CD4-positive, alpha-beta T cell treated with Interleukin-1 beta for 1 hour (primary cell): ENCODE data around the gene TOM1L2.
"Not testable (repeated sequence)": the region's sequence is repeated elsewhere in the genome, so short reads cannot be mapped to it uniquely, and the experiment has no call there.

ENCODE experiments used
- DNase-seq, 2 donors: peaks; one replicate each; pipeline ENCODE4 v3.0.0-alpha.2; 2020 to 2022

The TOM1L2 gene

GRCh38 chr17:17972126-17972951 is at the start of gene TOM1L2, which contains the start of gene DRC3:
TSS of gene TOM1L2 (minus strand) at chr17:17972400. CDS start at chr17:17972313, 87 bp downstream.
TSS of gene DRC3 (plus strand) at chr17:17972862. CDS start at chr17:17977599, 4,737 bp downstream.
- peak; percentile 100 for DNase-seq

DNA sequence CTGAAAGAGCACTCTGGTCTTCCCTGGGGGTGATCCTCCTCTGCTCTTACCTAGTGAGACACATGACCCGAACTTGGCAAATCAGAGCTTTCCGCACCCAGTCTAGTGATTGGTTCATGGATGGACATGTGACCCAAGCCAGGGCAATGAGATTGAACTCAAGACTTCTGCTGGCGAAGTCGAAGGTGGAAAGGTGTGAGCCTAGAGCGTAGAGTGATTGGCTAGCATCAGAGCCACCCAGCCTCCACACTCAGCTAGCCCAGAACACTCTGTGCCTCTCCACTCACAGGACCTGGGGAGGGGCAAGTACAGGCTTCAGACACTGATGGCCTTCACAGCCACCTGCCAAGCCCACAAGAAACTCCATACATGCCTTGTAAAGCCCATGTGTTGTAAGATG is 49.2 kb upstream of the TOM1L2 start:
- DNase-seq: no peak

- DNase-seq: no peak
Observed at GRCh38 chr17:18020971-18021370, 48.8 kb upstream of the TOM1L2 start.

GRCh38 chr17:18019838-18020154 is 47.6 kb upstream of the TOM1L2 start:
- no peak for DNase-seq

GRCh38 chr17:18018411-18018921 is 46.3 kb upstream of the TOM1L2 start:
- no peak for DNase-seq

GRCh38 chr17:18017958-18018357 is 45.8 kb upstream of the TOM1L2 start:
- DNase-seq: no peak

DNA sequence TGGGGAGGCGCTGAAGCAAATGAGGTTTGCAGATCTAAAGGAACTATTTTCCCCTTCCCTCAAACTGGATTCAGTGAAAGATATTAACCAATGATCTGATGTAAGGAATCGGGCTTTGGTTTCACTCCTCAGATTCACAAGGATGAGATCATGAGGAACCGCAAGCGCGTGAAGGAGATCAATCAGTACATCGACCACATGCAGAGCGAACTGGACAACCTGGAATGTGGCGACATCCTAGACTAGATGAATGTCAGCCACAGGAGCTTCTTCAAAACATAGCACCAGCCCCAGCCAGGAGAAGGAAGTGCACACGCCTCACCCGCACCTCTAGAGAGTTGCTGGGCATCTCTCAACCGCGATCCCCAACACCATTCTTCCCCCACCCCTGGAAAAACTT is 44.2 kb upstream of the TOM1L2 start:
- DNase-seq: no peak

DNA sequence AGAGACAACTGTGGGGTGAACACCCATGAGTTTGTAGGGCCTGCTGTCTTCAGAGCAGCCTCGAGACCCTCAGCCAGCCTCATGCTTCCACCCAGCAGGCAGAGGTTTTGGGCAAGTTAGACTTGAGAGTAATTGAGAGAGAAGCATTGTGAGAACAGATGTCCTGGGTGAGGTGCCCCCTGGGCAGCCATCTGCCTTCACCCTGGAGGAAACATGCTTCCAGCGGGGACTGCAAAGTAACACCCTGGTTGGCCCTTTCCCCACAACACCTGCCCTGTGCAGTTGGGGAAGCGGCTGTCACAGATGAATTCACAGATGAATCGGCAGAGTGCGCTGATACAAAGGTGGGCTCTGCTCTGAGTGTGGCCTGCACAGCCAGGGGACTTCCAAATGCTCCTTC is 43.4 kb upstream of the TOM1L2 start:
- DNase-seq: no peak

DNA sequence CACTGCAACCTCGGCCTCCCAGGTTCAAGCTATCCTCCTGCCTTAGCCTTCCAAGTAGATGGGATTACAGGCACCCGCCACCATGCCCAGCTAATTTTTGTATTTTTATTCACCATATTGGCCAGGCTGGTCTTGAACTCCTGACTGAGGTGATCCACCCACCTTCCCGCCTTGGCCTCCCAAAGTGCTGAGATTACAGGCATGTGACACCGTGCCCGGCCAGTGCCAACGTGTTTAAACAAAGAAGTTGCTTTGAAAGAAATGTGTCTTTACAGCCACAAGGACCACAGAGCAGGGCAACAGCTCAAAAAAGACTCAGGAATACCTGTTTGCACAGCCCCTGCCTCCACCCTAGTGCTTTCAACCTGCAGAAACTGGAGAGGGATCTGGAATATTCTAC is 41.8 kb upstream of the TOM1L2 start:
- no peak for DNase-seq

DNA sequence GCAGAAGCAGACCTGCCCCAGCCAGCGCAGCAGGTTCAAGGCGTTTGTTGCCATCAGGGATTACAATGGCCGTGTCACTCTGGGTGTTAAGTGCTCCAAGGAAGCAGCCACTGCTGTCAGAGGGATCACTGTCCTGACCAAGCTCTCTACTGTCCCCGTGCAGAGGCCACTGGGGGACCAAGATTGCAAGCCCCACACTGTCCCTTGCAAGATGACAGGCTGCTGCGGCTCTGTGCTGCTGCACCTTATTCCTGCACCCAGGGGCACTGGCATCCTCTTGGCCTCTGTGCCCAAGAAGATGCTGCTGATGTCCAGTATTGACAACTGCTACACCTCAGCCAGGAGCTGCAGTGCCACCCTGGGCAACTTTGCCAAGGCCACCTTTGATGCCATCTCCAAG is 39.1 kb upstream of the TOM1L2 start:
- no peak for DNase-seq

DNA sequence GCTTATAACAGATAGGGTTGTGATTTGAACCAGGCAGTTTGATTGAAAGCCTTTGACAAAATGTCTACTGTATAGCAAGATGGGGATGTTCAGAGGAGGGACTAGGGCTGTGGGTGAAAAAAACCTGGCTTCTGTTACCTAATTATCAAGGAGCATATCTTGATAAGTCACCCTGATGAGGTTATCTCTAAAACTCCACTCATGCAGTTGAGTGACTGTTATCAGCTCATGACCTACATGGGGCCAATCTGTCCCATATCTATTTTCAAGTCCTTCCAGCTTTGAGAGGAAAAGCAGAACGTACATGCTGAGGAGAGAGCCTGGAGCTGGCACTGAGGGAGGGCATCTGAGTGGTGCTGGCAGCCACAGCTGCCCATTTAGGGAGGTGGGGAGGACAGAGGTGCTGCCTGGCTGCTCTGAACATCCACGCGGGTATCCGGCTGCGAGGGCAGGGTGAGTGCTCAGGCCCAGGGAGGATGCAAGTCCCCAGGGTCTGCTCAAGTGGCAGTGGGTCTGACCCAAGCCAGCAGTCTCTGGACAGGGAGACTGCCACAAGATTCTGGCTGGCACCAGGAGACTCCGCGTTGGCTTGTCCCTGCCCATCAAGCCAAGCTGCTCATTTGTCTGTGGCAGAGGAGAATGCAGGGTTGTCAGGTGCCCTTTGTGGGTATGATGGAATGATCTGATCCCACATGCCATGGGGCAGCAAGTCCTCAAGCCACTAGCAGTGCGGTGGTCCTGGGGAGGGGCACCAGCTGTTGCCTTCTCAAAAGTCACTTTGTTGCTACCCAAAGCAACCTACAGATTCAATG is 37.6 kb upstream of the TOM1L2 start:
- no peak for DNase-seq

GRCh38 chr17:18008496-18009268 is 36.5 kb upstream of the TOM1L2 start:
- DNase-seq: no peak

GRCh38 chr17:18006495-18007239 is 34.5 kb upstream of the TOM1L2 start:
- DNase-seq: no peak

GRCh38 chr17:18005496-18005895 is 33.3 kb upstream of the TOM1L2 start:
- no peak for DNase-seq

- DNase-seq: no peak
Observed at GRCh38 chr17:18004884-18005305, 32.7 kb upstream of the TOM1L2 start.

DNA sequence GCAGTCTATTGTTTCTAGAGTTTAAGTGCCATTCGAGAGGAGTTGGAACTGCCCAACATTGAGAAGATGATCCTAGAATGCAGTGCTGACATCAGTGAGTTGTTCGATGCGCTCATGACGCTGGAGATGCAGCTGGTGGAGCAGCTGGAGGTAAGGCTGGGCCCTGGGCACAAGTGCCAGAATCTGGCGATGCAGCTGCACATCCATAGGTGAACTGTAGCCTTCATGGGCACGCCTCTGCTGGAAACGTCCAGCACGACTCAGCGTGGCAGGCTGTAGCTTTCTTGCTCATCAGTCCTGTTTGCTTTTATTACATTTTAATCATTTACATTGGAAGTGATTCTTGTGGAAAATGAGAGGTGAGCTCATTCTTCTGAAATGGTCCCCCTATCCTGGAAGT is 32.1 kb upstream of the TOM1L2 start:
- no peak for DNase-seq

DNA sequence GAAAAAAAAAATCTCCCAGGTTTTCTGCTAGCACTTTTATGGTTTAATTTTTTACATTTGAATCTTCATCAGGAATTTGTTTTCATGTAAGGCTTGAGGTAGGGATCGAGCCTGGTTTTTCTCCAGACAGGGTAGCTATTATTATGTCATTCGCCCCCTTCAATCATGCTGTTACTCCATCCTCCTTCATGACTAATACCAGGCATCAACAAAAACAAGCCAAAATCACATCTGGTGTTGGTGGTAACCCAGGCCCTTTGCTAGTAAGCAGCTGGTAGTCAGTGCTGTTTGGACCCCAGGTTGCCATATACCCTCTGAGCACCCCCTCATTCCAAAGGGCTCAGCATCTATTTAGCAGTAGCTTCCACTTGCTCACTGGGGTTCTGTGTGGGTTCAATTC is 30.0 kb upstream of the TOM1L2 start:
- no peak for DNase-seq

DNA sequence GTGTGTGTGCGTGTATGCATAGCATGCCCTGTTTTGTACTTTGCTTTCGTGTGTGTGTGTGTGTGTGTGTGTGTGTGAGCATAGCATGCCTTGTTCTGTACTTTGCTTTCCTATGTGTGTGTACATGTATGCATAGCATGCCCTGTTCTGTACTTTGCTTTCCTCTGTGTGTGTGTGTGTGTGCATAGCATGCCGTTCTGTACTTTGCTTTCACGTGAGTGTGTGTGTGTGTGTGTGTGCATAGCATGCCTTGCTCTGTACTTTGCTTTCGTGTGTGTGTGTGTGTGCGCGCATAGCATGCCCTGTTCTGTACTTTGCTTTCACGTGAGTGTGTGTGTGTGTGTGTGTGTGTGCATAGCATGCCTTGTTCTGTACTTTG is 27.8 kb upstream of the TOM1L2 start:
- DNase-seq: no peak

- DNase-seq: no peak
Observed at GRCh38 chr17:17999364-18000029, 27.3 kb upstream of the TOM1L2 start.

DNA sequence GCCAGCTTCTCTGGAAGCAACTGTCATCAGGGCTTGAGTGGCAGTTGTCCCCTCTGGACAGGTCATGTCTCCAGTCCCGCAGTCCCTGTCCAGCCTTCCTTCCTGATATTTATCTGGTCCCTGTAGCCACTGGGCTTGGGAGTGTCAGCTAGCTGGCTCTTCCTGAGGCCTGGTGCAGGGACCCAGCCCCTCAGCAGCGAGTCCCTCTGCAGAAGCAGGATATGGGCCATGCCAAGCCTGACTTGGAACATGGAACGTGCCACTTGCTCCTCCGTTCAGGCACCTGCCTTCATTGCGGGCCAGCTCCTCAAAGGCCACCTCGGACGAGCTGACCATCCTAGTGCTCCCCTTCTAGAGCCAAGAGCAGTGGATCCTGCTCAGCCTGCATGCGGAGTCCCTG is 26.7 kb upstream of the TOM1L2 start:
- DNase-seq: no peak

DNA sequence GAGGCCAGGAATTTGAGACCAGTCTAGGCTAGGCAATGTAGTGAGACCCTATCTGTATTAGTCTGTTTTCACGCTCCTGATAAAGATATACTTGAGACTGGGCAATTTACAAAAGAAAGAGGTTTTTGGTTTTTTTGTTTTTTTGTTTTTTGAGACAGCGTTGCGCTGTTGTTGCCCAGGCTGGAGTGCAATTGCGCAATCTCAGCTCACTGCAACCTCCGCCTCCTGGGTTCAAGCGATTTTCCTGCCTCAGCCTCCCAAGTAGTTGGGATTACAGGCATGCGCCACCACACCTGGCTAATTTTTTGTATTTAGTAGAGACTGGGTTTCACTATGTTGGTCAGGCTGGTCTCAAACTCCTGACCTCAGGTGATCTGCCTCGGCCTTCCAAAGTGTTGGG is 23.7 kb upstream of the TOM1L2 start:
- DNase-seq: not testable (repeated sequence)
